GM12865 (cell line): ENCODE results near the gene CEP112.

Source experiments
- DNase-seq: peaks from one replicate; pipeline ENCODE4 v3.0.0; 2010; ENCODE audit warnings: low read depth
- H3K4me3 ChIP-seq: 2 replicates; pipeline ENCODE4 v1.5.1; 2011; ENCODE audit warnings: mild to moderate bottlenecking, low read depth, low read length, control low read depth
- CTCF ChIP-seq: IDR thresholded peaks from 2 replicates; pipeline ENCODE4 v1.5.1; 2011; ENCODE audit warnings: low read length, control low read depth, low read depth, inconsistent platforms; ENCODE audit not compliant: insufficient read depth; ENCODE audit errors: missing control alignments

CEP112 gene

GRCh38 chr17:65885541-65886312 lies 306.2 kb downstream of the CEP112 start:
- H3K4me3 ChIP-seq = no peak overlapping the region
- DNase-seq = no peak
- TF ChIP-seq CTCF = no peak

GRCh38 chr17:65876985-65877384 lies 314.9 kb downstream of the CEP112 start:
- no peak for TF ChIP-seq CTCF
- no peak overlapping the region for H3K4me3 ChIP-seq
- no peak for DNase-seq

GRCh38 chr17:65868881-65869280 lies 323.1 kb downstream of the CEP112 start:
- DNase-seq = no peak
- no peak for TF ChIP-seq CTCF
- no peak overlapping the region for H3K4me3 ChIP-seq

- DNase-seq = no peak
Observed at GRCh38 chr17:65867014-65867413, 324.9 kb downstream of the CEP112 start.

GRCh38 chr17:65865715-65866425 lies 326.1 kb downstream of the CEP112 start:
- H3K4me3 ChIP-seq = no peak overlapping the region
- no peak for DNase-seq
- TF ChIP-seq CTCF = no peak

More at GRCh38 chr17:65867014-65867413, 324.9 kb downstream of the CEP112 start:
- TF ChIP-seq CTCF = no peak
- no peak overlapping the region for H3K4me3 ChIP-seq

- TF ChIP-seq CTCF = no peak
- no peak overlapping the region for H3K4me3 ChIP-seq
- no peak for DNase-seq
Observed at GRCh38 chr17:65864394-65864793, 327.5 kb downstream of the CEP112 start.
